Measurements from ENCODE around the gene GPR84. TPM values are rescaled to one million over a fixed set of nuclear protein-coding genes. Genes with fewer than 3 reads are reported as not detected.

Gene GPR84
- total and polyA plus RNA-seq, 9 of the 15 experiments (the other 6 are each of a cell fraction or from before 2014, with no cell fraction given) = 0.07 to 0.18 (median 0.11) TPM; not detected in 5

- TF ChIP-seq JUND (IDR thresholded peaks at IDR 0.05; ENCODE audit: borderline replicate concordance, low read depth, low read length) (peak; percentile 92), JUND (tag; IDR thresholded peaks at IDR 0.05; ENCODE audit: borderline replicate concordance, low read depth, low read length) (peak; percentile 94; the same call in 2 of the 3 replicates), KDM2B (CRISPR knock-in tag; IDR thresholded peaks at IDR 0.05) (0 out of 2 replicates have a peak, but pooled peaks have one; percentile 21), FOXJ2 (tag; IDR thresholded peaks at IDR 0.05) (peak; percentile 54; the same call in 1 of the 2 replicates), ZNF12 (CRISPR knock-in tag; IDR thresholded peaks at IDR 0.05) (no peak), NR2C2 (CRISPR knock-in tag; IDR thresholded peaks at IDR 0.05) (no peak), NR2C2 (tag; IDR thresholded peaks at IDR 0.05) (peak; percentile 69), ZNF124 (CRISPR knock-in tag; IDR thresholded peaks at IDR 0.05) (no peak), BCOR (IDR thresholded peaks at IDR 0.05) (peak; percentile 11; the same call in 1 of the 2 replicates), CHD4 (IDR thresholded peaks at IDR 0.05; ENCODE audit: insufficient read depth, insufficient replicate concordance, low read depth, low read length, poor library complexity, severe bottlenecking) (no peak), CBX5 (IDR thresholded peaks at IDR 0.05; ENCODE audit: borderline replicate concordance, low read depth) (0 out of 2 replicates have a peak, but pooled peaks have one; percentile 23), TEAD2 (tag; IDR thresholded peaks at IDR 0.05) (no peak), HNRNPL (IDR thresholded peaks at IDR 0.05; ENCODE audit: low read depth, low read length) (no peak), ZNF551 (CRISPR knock-in tag; IDR thresholded peaks at IDR 0.05) (no peak), KAT8 (IDR thresholded peaks at IDR 0.05; ENCODE audit: low read depth) (no peak), HSF4 (CRISPR knock-in tag; IDR thresholded peaks at IDR 0.05; ENCODE audit: borderline replicate concordance) (no peak), RBM25 (IDR thresholded peaks at IDR 0.05; ENCODE audit: low read depth, low read length, severe bottlenecking) (peak; percentile 67), ZNF449 (CRISPR knock-in tag; IDR thresholded peaks at IDR 0.05) (no peak), ZNF583 (CRISPR knock-in tag; IDR thresholded peaks at IDR 0.05) (no peak; the same call in 1 of the 2 replicates), ZC3H8 (IDR thresholded peaks at IDR 0.05) (peak; percentile 75; the same call in 1 of the 2 replicates), MECOM (CRISPR knock-in tag; IDR thresholded peaks at IDR 0.05) (0 out of 2 replicates have a peak, but pooled peaks have one; percentile 32), ZNF589 (CRISPR knock-in tag; IDR thresholded peaks at IDR 0.05; ENCODE audit: low read depth) (peak; percentile 94)
- TF ChIP-seq, protein P1, sequence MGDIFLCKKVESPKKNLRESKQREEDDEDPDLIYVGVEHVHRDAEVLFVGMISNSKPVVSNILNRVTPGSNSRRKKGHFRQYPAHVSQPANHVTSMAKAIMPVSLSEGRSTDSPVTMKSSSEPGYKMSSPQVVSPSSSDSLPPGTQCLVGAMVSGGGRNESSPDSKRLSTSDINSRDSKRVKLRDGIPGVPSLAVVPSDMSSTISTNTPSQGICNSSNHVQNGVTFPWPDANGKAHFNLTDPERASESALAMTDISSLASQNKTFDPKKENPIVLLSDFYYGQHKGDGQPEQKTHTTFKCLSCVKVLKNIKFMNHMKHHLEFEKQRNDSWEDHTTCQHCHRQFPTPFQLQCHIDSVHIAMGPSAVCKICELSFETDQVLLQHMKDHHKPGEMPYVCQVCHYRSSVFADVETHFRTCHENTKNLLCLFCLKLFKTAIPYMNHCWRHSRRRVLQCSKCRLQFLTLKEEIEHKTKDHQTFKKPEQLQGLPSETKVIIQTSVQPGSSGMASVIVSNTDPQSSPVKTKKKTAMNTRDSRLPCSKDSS (IDR thresholded peaks at IDR 0.05; ENCODE audit: low read depth, partially characterized antibody) = peak; percentile 7
- TF ChIP-seq, protein P2, sequence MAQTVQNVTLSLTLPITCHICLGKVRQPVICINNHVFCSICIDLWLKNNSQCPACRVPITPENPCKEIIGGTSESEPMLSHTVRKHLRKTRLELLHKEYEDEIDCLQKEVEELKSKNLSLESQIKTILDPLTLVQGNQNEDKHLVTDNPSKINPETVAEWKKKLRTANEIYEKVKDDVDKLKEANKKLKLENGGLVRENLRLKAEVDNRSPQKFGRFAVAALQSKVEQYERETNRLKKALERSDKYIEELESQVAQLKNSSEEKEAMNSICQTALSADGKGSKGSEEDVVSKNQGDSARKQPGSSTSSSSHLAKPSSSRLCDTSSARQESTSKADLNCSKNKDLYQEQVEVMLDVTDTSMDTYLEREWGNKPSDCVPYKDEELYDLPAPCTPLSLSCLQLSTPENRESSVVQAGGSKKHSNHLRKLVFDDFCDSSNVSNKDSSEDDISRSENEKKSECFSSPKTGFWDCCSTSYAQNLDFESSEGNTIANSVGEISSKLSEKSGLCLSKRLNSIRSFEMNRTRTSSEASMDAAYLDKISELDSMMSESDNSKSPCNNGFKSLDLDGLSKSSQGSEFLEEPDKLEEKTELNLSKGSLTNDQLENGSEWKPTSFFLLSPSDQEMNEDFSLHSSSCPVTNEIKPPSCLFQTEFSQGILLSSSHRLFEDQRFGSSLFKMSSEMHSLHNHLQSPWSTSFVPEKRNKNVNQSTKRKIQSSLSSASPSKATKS (CRISPR knock-in tag; IDR thresholded peaks at IDR 0.05) = no peak; the same call in 1 of the 2 replicates
Measured at GRCh38 chr12:54358945-54359761, 5.1 kb downstream of the GPR84 start (continued).

Measured in K562 (cell line).